HepG2 (cell line): Measurements from ENCODE around the gene BEX3. TPM values are rescaled to one million over a fixed set of nuclear protein-coding genes. Genes with fewer than 3 reads are reported as not detected.

ENCODE experiments used
- ATAC-seq: fragments of 200-7000 bp; cut with Tn5 transposase; 3 replicates; pipeline ENCODE4 v1.9.1; 2020; ENCODE audit warnings: mild to moderate bottlenecking, moderate library complexity
- BruUV-seq: library from RNA; stranded (reverse); fragments of 400-500 nt; replicated peaks from 2 replicates; lab custom pipeline; 2021; lab: Mats Ljungman, UMichigan
- CTCF ChIA-PET: fragments of 300-600 bp; formaldehyde crosslinking; extraction: SDS; loops from one replicate; lab custom pipeline; 2021; ENCODE audit warnings: low total read pairs, inconsistent platforms, low intra/inter-chr PET ratio; lab: Yijun Ruan, JAX
- POLR2A ChIA-PET: fragments of 350-600 bp; sonication (Branson Sonifier 250); formaldehyde crosslinking; loops from one replicate; lab custom pipeline; 2020; ENCODE audit warnings: antibody characterized with exemption, inconsistent platforms; lab: Yijun Ruan, JAX
- DNase-seq: peaks from one replicate; pipeline ENCODE4 v3.0.0-alpha.2; 2015; ENCODE audit warnings: low spot score
- FAIRE-seq: peaks from 3 replicates; lab custom pipeline; 2011; peaks lifted over from hg19 to GRCh38; lab: Jason Lieb, UNC
- H2AFZ ChIP-seq: one replicate; pipeline ENCODE4 v1.6.1; 2011; ENCODE audit warnings: low read length, inconsistent platforms
- H3K27ac ChIP-seq: fragments of 300-600 bp; 3 replicates; pipeline ENCODE4 v1.8.0; 2011; ENCODE audit warnings: mixed run types, mild to moderate bottlenecking, mixed read lengths, low read length, inconsistent platforms; ENCODE audit not compliant: insufficient read depth; ENCODE audit errors: extremely low read length
- H3K27me3 ChIP-seq, 2 experiments: fragments of 200-600 bp in 1 of 2; 2 replicates in 1 of 2; 3 replicates in 1 of 2; pipeline versions ENCODE4 v1.6.0 to v1.8.0; 2011; ENCODE audit warnings: low read length in 2 of 2, mild to moderate bottlenecking in 2 of 2, moderate library complexity in 2 of 2, inconsistent platforms in 1 of 2; ENCODE audit not compliant: insufficient read depth in 2 of 2, control insufficient read depth in 1 of 2
- H3K36me3 ChIP-seq, 2 experiments: fragments of 200-600 bp in 1 of 2; replicated peaks in 1 of 2; 2 replicates in 1 of 2; 3 replicates in 1 of 2; pipeline versions ENCODE4 v1.5.1 to v1.8.0; 2011; ENCODE audit warnings: low read length in 2 of 2, inconsistent platforms in 1 of 2; ENCODE audit not compliant: insufficient read depth in 2 of 2, control insufficient read depth in 1 of 2
- H3K4me1 ChIP-seq: 2 replicates; pipeline ENCODE4 v1.5.1; 2012; ENCODE audit warnings: low read length, inconsistent platforms; ENCODE audit not compliant: insufficient read depth
- H3K4me2 ChIP-seq: 2 replicates; pipeline ENCODE4 v1.6.0; 2011; ENCODE audit warnings: low read depth, low read length, inconsistent platforms
- H3K4me3 ChIP-seq, 3 experiments: fragments of 200-600 bp in 1 of 3; sonication (generic), shearing (Covaris generic) in 1 of 3; replicated peaks in 1 of 3; 2 replicates each; pipeline ENCODE4 v1.5.1; 2011 to 2016; ENCODE audit warnings: low read length in 3 of 3, inconsistent platforms in 2 of 3, low read depth in 2 of 3, mild to moderate bottlenecking in 2 of 3, control low read depth in 1 of 3, mixed read lengths in 1 of 3; ENCODE audit not compliant: insufficient read depth in 1 of 3
- H3K79me2 ChIP-seq: one replicate; pipeline ENCODE4 v1.6.1; 2011; ENCODE audit warnings: low read length, inconsistent platforms; ENCODE audit not compliant: insufficient read depth
- H3K9ac ChIP-seq: 2 replicates; pipeline ENCODE4 v1.6.0; 2011; ENCODE audit warnings: mild to moderate bottlenecking, low read depth, low read length, inconsistent platforms; ENCODE audit not compliant: insufficient read depth
- H3K9me3 ChIP-seq: 2 replicates; pipeline ENCODE4 v1.5.1; 2012; ENCODE audit warnings: mild to moderate bottlenecking, low read length
- H4K20me1 ChIP-seq: 2 replicates; pipeline ENCODE4 v1.6.0; 2011; ENCODE audit warnings: inconsistent platforms, mild to moderate bottlenecking, low read length, moderate library complexity; ENCODE audit not compliant: insufficient read depth
- CHD2 ChIP-seq: IDR thresholded peaks from 2 replicates; pipeline ENCODE4 v1.6.1; 2011; ENCODE audit warnings: low read depth, low read length, improper control_type of control experiment
- DNMT3B ChIP-seq: conservative IDR thresholded peaks from 2 replicates; pipeline ENCODE4 v1.6.1; 2016; ENCODE audit warnings: missing biosample characterization, control low read depth
- ELF1 ChIP-seq: sonication (generic); formaldehyde crosslinking; IDR thresholded peaks from 2 replicates; pipeline ENCODE4 v1.4.0; 2020; ENCODE audit warnings: missing genetic modification reagents
- ETV5 ChIP-seq: IDR thresholded peaks from 2 replicates; pipeline ENCODE4 v1.6.1; 2018; ENCODE audit warnings: missing biosample characterization, missing genetic modification reagents, inconsistent platforms, borderline replicate concordance
- ETV6 ChIP-seq: sonication (generic); formaldehyde crosslinking; conservative IDR thresholded peaks from 2 replicates; pipeline ENCODE4 v1.4.0; 2020; ENCODE audit warnings: missing genetic modification reagents
- HOXA7 ChIP-seq: sonication (generic); formaldehyde crosslinking; IDR thresholded peaks from 2 replicates; pipeline ENCODE4 v1.8.1; 2022; ENCODE audit warnings: mild to moderate bottlenecking, missing genetic modification reagents, moderate library complexity
- HOXD1 ChIP-seq: sonication (generic); formaldehyde crosslinking; IDR thresholded peaks from 2 replicates; pipeline ENCODE4 v1.5.0; 2020; ENCODE audit warnings: missing genetic modification reagents
- NCOA2 ChIP-seq: sonication (generic); formaldehyde crosslinking; IDR thresholded peaks from 2 replicates; pipeline ENCODE4 v1.8.0; 2022; ENCODE audit warnings: inconsistent platforms
- NR2F1 ChIP-seq, 2 experiments: fragments of 450-650 bp in 1 of 2; formaldehyde crosslinking in 1 of 2; IDR thresholded peaks; 2 replicates each; pipeline versions ENCODE4 v1.5.0 to v1.6.1; 2016 to 2020; ENCODE audit warnings: mild to moderate bottlenecking in 1 of 2, missing compliant biosample characterization in 1 of 2, missing genetic modification reagents in 1 of 2, moderate library complexity in 1 of 2
- POLR2AphosphoS5 ChIP-seq: IDR thresholded peaks from 2 replicates; pipeline ENCODE4 v1.6.1; 2012; ENCODE audit warnings: low read depth, low read length
- ZNF383 ChIP-seq: sonication (generic); formaldehyde crosslinking; IDR thresholded peaks from 2 replicates; pipeline ENCODE4 v1.4.0; 2020; ENCODE audit warnings: missing genetic modification reagents, mild to moderate bottlenecking, borderline replicate concordance
- WGBS: methylation state at CpG from one replicate; pipeline ENCODE4 v1.1.6; 2017; ENCODE audit warnings: low lambda C conversion rate; 5-methylcytosine and 5-hydroxymethylcytosine counted together
- in situ Hi-C: cut with HindIII; loops from 2 replicates; pipeline ENCODE4 v1.10.0; 2017; ENCODE audit warnings: low pct_unique_long_range_greater_than_20kb; ENCODE audit not compliant: extremely low pct_ligation_motif_present
- intact Hi-C: fragments of 100-400 bp; cut with micrococcal nuclease; formaldehyde crosslinking; loops from one replicate; pipeline ENCODE4 v1.10.0; 2022; ENCODE audit not compliant: unreplicated experiment
- polyA plus RNA-seq, 8 experiments: library from polyadenylated mRNA; depleted of rRNA in 3 of 8; stranded (reverse) in 7 of 8; unstranded in 1 of 8; fragments of >200 nt; fragmentation: Illumina TruSeq in 4 of 8; extraction: Trizol in 4 of 8; gene quantifications; 2 replicates each; pipeline versions ENCODE4 v1.2.1 to v1.2.3, GENCODE V29; 2011 to 2016; ENCODE audit warnings: low read depth in 4 of 8, missing spikeins in 1 of 8, mixed read lengths in 1 of 8; ENCODE audit not compliant: insufficient read depth in 1 of 8
- total RNA-seq, 5 experiments: library from RNA; depleted of rRNA; stranded (reverse); fragments of >200 nt; fragmentation: Illumina TruSeq; extraction: Trizol; gene quantifications; 2 replicates each; pipeline ENCODE4 v1.2.3, GENCODE V29; 2016; ENCODE audit warnings: low read depth in 1 of 5
- TF ChIP-seq, protein P1 (sequence below): sonication (generic); formaldehyde crosslinking; IDR thresholded peaks from 2 replicates; pipeline ENCODE4 v1.5.0; 2020; ENCODE audit warnings: mild to moderate bottlenecking, missing genetic modification reagents, borderline replicate concordance
- TF ChIP-seq, protein P2 (sequence below): IDR thresholded peaks from 2 replicates; pipeline ENCODE4 v1.6.1; 2016
- TF ChIP-seq, protein P3 (sequence below): sonication (generic); formaldehyde crosslinking; IDR thresholded peaks from 2 replicates; pipeline ENCODE4 v1.5.0; 2020; ENCODE audit warnings: missing genetic modification reagents

Gene BEX3
- total and polyA plus RNA-seq, 2 of the 13 experiments (the other 11 are each of a cell fraction or from before 2014, with no cell fraction given) = 50.9 to 55.8 TPM

DNA sequence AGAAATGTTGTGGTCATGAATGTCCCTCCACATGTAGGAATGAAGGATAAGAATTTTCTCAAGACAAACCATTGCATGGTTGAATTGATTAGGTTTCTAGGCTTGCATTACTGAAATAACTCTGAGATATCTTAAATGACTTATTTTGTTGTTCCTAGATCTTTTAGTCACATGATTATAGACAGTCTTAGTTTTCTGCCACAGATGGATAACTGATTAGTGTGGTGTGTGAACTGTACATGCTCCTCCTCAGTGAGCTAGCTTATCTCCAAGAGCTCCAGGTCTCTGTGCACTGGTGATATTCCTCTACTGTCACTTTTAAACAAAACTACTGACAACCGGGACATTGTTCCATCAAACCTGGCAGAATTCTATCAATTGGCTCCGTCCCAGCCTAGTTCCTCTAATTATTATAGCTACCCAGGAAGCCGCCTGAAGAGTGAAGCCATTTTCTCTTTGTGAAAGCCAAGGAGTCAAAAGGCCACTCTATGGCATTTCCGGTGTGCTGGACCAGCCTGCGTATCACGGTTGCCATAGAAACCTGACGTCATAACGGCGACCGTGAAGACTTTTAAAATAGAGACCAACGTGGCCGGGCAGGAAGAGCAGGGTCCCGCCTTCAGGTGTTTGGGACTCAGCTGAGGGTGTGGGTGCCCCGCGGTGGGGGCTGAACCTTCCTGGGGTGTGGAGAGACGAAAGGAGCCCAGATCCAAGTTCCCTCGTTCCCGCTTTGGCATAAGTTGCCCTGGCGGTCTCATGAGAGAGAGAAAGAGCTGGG, 28.1 kb downstream of the BEX3 start:
- peak; percentile 74 for FAIRE-seq
- TF ChIP-seq ETV6 (CRISPR knock-in tag) = no peak
- TF ChIP-seq NCOA2 (CRISPR knock-in tag) = no peak
- TF ChIP-seq HOXD1 = no peak
- TF ChIP-seq, protein P1, sequence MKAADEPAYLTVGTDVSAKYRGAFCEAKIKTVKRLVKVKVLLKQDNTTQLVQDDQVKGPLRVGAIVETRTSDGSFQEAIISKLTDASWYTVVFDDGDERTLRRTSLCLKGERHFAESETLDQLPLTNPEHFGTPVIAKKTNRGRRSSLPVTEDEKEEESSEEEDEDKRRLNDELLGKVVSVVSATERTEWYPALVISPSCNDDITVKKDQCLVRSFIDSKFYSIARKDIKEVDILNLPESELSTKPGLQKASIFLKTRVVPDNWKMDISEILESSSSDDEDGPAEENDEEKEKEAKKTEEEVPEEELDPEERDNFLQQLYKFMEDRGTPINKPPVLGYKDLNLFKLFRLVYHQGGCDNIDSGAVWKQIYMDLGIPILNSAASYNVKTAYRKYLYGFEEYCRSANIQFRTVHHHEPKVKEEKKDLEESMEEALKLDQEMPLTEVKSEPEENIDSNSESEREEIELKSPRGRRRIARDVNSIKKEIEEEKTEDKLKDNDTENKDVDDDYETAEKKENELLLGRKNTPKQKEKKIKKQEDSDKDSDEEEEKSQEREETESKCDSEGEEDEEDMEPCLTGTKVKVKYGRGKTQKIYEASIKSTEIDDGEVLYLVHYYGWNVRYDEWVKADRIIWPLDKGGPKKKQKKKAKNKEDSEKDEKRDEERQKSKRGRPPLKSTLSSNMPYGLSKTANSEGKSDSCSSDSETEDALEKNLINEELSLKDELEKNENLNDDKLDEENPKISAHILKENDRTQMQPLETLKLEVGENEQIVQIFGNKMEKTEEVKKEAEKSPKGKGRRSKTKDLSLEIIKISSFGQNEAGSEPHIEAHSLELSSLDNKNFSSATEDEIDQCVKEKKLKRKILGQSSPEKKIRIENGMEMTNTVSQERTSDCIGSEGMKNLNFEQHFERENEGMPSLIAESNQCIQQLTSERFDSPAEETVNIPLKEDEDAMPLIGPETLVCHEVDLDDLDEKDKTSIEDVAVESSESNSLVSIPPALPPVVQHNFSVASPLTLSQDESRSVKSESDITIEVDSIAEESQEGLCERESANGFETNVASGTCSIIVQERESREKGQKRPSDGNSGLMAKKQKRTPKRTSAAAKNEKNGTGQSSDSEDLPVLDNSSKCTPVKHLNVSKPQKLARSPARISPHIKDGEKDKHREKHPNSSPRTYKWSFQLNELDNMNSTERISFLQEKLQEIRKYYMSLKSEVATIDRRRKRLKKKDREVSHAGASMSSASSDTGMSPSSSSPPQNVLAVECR (CRISPR knock-in tag) = peak; percentile 19; the same call in 1 of the 2 replicates
- TF ChIP-seq HOXA7 = no peak
- no peak for TF ChIP-seq CHD2
- peak; percentile 54; the same call in 1 of the 2 replicates for TF ChIP-seq ELF1 (CRISPR knock-in tag)
- TF ChIP-seq NR2F1 (CRISPR knock-in tag; IDR thresholded peaks at IDR 0.05) = peak in 1 of 2 experiments; percentile 48; a peak in 1 of 4 replicates
- TF ChIP-seq, protein P2, sequence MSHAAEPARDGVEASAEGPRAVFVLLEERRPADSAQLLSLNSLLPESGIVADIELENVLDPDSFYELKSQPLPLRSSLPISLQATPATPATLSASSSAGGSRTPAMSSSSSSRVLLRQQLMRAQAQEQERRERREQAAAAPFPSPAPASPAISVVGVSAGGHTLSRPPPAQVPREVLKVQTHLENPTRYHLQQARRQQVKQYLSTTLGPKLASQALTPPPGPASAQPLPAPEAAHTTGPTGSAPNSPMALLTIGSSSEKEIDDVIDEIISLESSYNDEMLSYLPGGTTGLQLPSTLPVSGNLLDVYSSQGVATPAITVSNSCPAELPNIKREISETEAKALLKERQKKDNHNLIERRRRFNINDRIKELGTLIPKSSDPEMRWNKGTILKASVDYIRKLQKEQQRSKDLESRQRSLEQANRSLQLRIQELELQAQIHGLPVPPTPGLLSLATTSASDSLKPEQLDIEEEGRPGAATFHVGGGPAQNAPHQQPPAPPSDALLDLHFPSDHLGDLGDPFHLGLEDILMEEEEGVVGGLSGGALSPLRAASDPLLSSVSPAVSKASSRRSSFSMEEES (CRISPR knock-in tag) = no peak
- no peak for TF ChIP-seq DNMT3B (CRISPR knock-in tag)
- no peak for TF ChIP-seq POLR2AphosphoS5
- TF ChIP-seq, protein P3, sequence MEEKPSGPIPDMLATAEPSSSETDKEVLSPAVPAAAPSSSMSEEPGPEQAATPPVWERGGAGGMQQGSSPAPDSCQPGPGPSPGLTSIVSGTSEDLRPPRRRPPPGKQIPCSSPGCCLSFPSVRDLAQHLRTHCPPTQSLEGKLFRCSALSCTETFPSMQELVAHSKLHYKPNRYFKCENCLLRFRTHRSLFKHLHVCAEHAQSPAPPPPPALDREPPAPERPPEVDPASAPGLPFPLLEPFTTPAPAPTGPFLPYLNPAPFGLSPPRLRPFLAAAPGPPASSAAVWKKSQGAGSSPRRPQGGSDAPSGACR (CRISPR knock-in tag) = no peak
- no peak for TF ChIP-seq ZNF383 (CRISPR knock-in tag)
- peak; percentile 70; the same call in 1 of the 2 replicates for TF ChIP-seq ETV5

More for the DNA sequence above, 28.1 kb downstream of the BEX3 start:
- H3K9ac ChIP-seq = no peak overlapping the region
- peak overlapping the region; percentile 55 to 72 (median 60); a peak in 5 of 6 replicates for H3K4me3 ChIP-seq
- in situ Hi-C loops = no loop called here
- POLR2A ChIA-PET = interaction anchor here (0.6 kb wide), 1 partner anchor 27 kb away, joined by 3 read pairs; no protein-coding TSS in a partner anchor
- WGBS = no CpG with 5 or more reads among the region's 19 CpGs
- DNase-seq (peak; percentile 60), ATAC-seq (peak; percentile 74)
- BruUV-seq = no TSS peak
- no peaks in the 10 kb centered on the region for H3K36me3 ChIP-seq
- no peaks in the 10 kb centered on the region for H3K27me3 ChIP-seq
- no peaks in the 10 kb centered on the region for H3K9me3 ChIP-seq
- CTCF ChIA-PET = no interaction called here
- no peak overlapping the region for H3K27ac ChIP-seq
- H3K4me1 ChIP-seq = no peaks in the 10 kb centered on the region
- no peaks in the 10 kb centered on the region for H4K20me1 ChIP-seq
- no peak overlapping the region for H2AFZ ChIP-seq
- intact Hi-C loops = no loop called here
- peak overlapping the region; percentile 63 for H3K4me2 ChIP-seq
- no peaks in the 10 kb centered on the region for H3K79me2 ChIP-seq
